HL-60/S4 (cell line): ENCODE measurements around the gene IZUMO2.
"Not testable (repeated sequence)": the region's sequence is repeated elsewhere in the genome, so short reads cannot be mapped to it uniquely, and the experiment has no call there.

Experiments used
- in situ Hi-C: fragments of 300-500 bp; cut with MboI; formaldehyde crosslinking; loops from 2 replicates; pipeline ENCODE4 v1.14.3; 2022; ENCODE audit warnings: low sequenced_read_pairs

IZUMO2 gene

GRCh38 chr19:50140118-50140845, 22.8 kb downstream of the IZUMO2 start:
- in situ Hi-C loops, result loop anchor here (25.0 kb wide), 1 partner anchor 403 kb away; no protein-coding TSS in a partner anchor

GRCh38 chr19:50136603-50137365, 26.3 kb downstream of the IZUMO2 start:
- in situ Hi-C loops, result loop anchor here (25.0 kb wide), 1 partner anchor 399 kb away; no protein-coding TSS in a partner anchor

GRCh38 chr19:50135856-50136602, 27.1 kb downstream of the IZUMO2 start:
- in situ Hi-C loops, result loop anchor here (25.0 kb wide), 1 partner anchor 399 kb away; no protein-coding TSS in a partner anchor

- in situ Hi-C loops, result loop anchor here (25.0 kb wide), 1 partner anchor 398 kb away; no protein-coding TSS in a partner anchor
Measured at GRCh38 chr19:50134777-50135719, 28.0 kb downstream of the IZUMO2 start.

GRCh38 chr19:50133518-50134492, 29.3 kb downstream of the IZUMO2 start:
- in situ Hi-C loops, result loop anchor here (25.0 kb wide), 1 partner anchor 397 kb away; no protein-coding TSS in a partner anchor

- in situ Hi-C loops, result not testable (repeated sequence)
Measured at GRCh38 chr19:50104012-50104411, 59.1 kb downstream of the IZUMO2 start.

- in situ Hi-C loops, result not testable (repeated sequence)
Measured at GRCh38 chr19:50103405-50103804, 59.7 kb downstream of the IZUMO2 start.
